ENCODE measurements around the gene GYPC. TPM values are rescaled to one million over a fixed set of nuclear protein-coding genes. Genes with fewer than 3 reads are reported as not detected.

Gene GYPC
- polyA plus RNA-seq, 2 of the 4 experiments (the other 2 are of a cell fraction) = not detected

- Histone ChIP-seq H3K4me1 (no peaks in the 10 kb centered on the region), H3K4me2 (no peak overlapping the region), H3K9me3 (no peaks in the 10 kb centered on the region), H3K4me3 (no peak overlapping the region), H3K27ac (no peak overlapping the region)
- no peak for DNase-seq (ENCODE audit: low read depth in 1 of 2, low spot score in 1 of 2)
- CTCF ChIA-PET = no interaction called here
- no peak for ATAC-seq
- POLR2A ChIA-PET = no interaction called here
- TF ChIP-seq SMC3 (IDR thresholded peaks at IDR 0.05) = no peak
- no peak for TF ChIP-seq NFE2L2 (conservative IDR thresholded peaks at IDR 0.05; ENCODE audit: low read length)
- no peak for FAIRE-seq
- 52% methylated on average over 7 of the region's 7 CpGs for WGBS (ENCODE audit: missing lambda C conversion rate)
Observed at GRCh38 chr2:126655051-126655450, 907 bp upstream of the GYPC start.

GRCh38 chr2:126656431-126657147 is 631 bp downstream of the GYPC start:
- POLR2A ChIA-PET = no interaction called here
- H3K27ac ChIP-seq = no peak overlapping the region

More at GRCh38 chr2:126656431-126657147, 631 bp downstream of the GYPC start:
- ATAC-seq = no peak
- no peaks in the 10 kb centered on the region for H3K9me3 ChIP-seq
- no peak overlapping the region for H3K4me2 ChIP-seq
- H3K4me3 ChIP-seq = no peak overlapping the region
- CTCF ChIA-PET = no interaction called here
- no peak for FAIRE-seq
- H3K4me1 ChIP-seq = no peaks in the 10 kb centered on the region
- WGBS (ENCODE audit: missing lambda C conversion rate) = 71% methylated on average over 33 of the region's 38 CpGs
- no peak for DNase-seq (ENCODE audit: low read depth in 1 of 2, low spot score in 1 of 2)
- TF ChIP-seq JUN (IDR thresholded peaks at IDR 0.05) (no peak), HES2 (IDR thresholded peaks at IDR 0.05) (no peak), CBX8 (IDR thresholded peaks at IDR 0.05) (no peak), NR3C1 (IDR thresholded peaks at IDR 0.05) (no peak), FOSL2 (IDR thresholded peaks at IDR 0.05) (no peak), FOSL2 (CRISPR knock-in tag; IDR thresholded peaks at IDR 0.05) (no peak), EHF (CRISPR knock-in tag; IDR thresholded peaks at IDR 0.05) (no peak), RNF2 (IDR thresholded peaks at IDR 0.05; ENCODE audit: borderline replicate concordance, low read depth) (no peak), HDAC2 (IDR thresholded peaks at IDR 0.05) (no peak), REST (IDR thresholded peaks at IDR 0.05) (no peak), USF2 (IDR thresholded peaks at IDR 0.05) (no peak), NPAS2 (CRISPR knock-in tag; IDR thresholded peaks at IDR 0.05; ENCODE audit: borderline replicate concordance) (no peak), MAFK (IDR thresholded peaks at IDR 0.05; ENCODE audit: partially characterized antibody) (no peak), CTCF (IDR thresholded peaks at IDR 0.05) (no peak), CHD4 (IDR thresholded peaks at IDR 0.05; ENCODE audit: borderline replicate concordance) (no peak)

All from A549 (cell line).